ENCODE data around the gene MYG1. TPM values are rescaled to one million over a fixed set of nuclear protein-coding genes. Genes with fewer than 3 reads are reported as not detected.

The MYG1 gene
- total and polyA plus RNA-seq, 5 donors, result 28.9 to 44.3 (median 37.3) TPM

DNA sequence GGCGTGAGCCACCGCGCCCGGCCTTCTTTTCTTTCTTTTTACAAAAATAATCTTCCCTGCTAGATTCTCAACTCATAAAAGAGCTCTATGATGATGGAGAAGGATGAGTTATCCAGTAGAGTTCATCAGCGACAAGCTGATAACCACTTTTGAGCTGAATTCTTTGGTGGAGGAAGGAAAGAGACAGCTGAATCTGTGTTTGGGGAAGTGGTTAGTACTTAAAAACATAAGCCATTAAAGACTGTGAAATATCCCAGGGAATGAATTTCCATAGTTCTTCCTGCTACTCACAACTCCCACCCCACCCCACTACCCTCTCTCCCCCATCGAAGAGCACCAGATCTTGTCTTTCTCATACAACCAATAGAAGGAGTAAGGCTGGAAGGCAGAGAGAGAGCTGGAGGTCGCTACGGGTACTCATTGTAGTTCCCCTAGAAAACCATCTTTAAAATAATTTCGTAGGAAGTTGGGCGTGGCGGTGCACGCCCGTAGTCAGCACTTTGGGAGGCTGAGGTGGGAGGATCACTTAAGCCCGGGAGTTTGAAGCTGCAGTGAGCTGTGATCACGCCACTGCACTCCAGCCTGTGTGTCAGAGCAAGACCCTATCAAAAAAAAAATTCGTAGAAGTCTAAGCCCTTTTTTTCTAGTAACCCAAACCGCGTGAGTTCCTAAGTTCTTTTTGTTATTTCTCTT lies 32.0 kb upstream of the MYG1 start:
- H3K9me3 ChIP-seq (ENCODE audit: control insufficient read depth, low read length), result no peaks in the 10 kb centered on the region
- H3K4me3 ChIP-seq (ENCODE audit: low read length), result peak overlapping the region; percentile 49
- no peaks in the 10 kb centered on the region for H3K4me1 ChIP-seq (ENCODE audit: control insufficient read depth, insufficient read depth, low read length)
- H3K27ac ChIP-seq (ENCODE audit: low read length), result no peak overlapping the region
- H3K27me3 ChIP-seq (ENCODE audit: control insufficient read depth, insufficient read depth), result no peaks in the 10 kb centered on the region
- ATAC-seq (peak in 1 of 2 donors; percentile 64), DNase-seq (peak in 1 of 3 donors; percentile 64)
- intact Hi-C loops (cut with DNase I), result no loop called here
- 48% methylated on average over 18 of the region's 18 CpGs for WGBS

DNA sequence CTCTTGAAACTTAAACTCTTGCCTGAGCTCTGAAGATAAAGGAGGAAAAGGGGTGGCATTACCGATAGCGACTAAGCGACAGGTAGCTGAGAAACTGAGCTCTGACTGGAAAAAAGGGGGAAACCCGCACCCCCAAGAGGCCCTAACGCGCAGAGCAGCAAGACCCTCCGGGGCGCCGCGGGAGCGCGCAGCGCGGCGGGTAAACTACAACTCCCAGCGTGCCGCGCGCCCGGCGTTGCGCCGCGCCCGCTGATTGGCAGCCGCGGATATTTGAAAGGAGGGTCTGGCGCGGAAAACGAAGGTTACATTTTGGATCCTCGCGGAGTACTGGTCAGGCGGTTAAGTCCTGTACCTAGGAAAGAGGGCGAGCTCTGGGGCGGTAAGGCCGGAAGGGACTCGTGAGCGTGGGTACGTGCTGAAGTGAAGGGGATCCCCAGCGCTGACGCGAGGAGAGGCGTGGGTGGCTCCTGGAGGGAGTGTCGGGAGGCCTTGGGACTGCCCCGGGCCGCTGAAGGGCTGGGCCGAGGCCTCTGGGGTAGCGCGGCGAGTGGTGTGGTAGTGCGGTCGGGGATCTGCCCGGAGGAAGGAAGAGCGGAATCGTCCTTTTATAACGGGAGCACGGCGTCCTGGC lies 31.4 kb upstream of the MYG1 start, which contains the start of gene ESPL1:
Gene ESPL1, plus strand, starts transcription at position 301 of the 631 bp plus-strand sequence. CDS start 468 bp downstream, outside the sequence.
- Histone ChIP-seq H3K27ac (ENCODE audit: low read length) (no peak within 1 kb of the TSS), H3K9me3 (ENCODE audit: control insufficient read depth, low read length) (no peaks in the 10 kb centered on the region), H3K4me1 (ENCODE audit: control insufficient read depth, insufficient read depth, low read length) (no peaks in the 10 kb centered on the region), H3K4me3 (ENCODE audit: low read length) (peak within 1 kb of the TSS; percentile 49), H3K27me3 (ENCODE audit: control insufficient read depth, insufficient read depth) (no peaks in the 10 kb centered on the region)
- WGBS, result under 1% methylated on average over 58 of the region's 58 CpGs
- intact Hi-C loops (cut with DNase I), result no loop called here
- DNase-seq (peak; percentile 73 to 92 (median 90)), ATAC-seq (peak; percentile 95)

DNA sequence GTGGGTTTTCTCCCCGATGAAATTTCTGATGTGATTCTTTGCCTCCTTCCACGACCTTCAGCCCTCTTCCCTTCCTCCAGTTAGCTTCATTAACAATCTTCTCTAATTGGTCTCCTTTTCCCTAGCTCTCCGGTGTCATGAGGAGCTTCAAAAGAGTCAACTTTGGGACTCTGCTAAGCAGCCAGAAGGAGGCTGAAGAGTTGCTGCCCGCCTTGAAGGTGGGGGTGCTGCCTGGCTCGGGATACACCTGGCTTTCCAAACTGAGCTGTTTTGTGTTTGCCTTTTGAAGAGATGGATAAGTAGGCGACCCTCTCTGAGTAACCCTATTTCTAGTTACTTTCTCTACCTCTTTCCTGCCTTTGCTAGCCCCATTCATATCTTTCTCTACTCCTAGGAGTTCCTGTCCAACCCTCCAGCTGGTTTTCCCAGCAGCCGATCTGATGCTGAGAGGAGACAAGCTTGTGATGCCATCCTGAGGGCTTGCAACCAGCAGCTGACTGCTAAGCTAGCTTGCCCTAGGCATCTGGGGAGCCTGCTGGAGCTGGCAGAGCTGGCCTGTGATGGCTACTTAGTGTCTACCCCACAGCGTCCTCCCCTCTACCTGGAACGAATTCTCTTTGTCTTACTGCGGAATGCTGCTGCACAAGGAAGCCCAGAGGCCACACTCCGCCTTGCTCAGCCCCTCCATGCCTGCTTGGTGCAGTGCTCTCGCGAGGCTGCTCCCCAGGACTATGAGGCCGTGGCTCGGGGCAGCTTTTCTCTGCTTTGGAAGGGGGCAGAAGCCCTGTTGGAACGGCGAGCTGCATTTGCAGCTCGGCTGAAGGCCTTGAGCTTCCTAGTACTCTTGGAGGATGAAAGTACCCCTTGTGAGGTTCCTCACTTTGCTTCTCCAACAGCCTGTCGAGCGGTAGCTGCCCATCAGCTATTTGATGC lies 30.6 kb upstream of the MYG1 start:
- intact Hi-C loops (cut with DNase I), result no loop called here
- WGBS, result 59% methylated on average over 20 of the region's 20 CpGs
- Histone ChIP-seq H3K4me1 (ENCODE audit: control insufficient read depth, insufficient read depth, low read length) (no peaks in the 10 kb centered on the region), H3K27me3 (ENCODE audit: control insufficient read depth, insufficient read depth) (no peaks in the 10 kb centered on the region), H3K4me3 (ENCODE audit: low read length) (peak overlapping the region; percentile 49), H3K9me3 (ENCODE audit: control insufficient read depth, low read length) (no peaks in the 10 kb centered on the region), H3K27ac (ENCODE audit: low read length) (no peak overlapping the region)
- ATAC-seq (no peak), DNase-seq (no peak)

DNA sequence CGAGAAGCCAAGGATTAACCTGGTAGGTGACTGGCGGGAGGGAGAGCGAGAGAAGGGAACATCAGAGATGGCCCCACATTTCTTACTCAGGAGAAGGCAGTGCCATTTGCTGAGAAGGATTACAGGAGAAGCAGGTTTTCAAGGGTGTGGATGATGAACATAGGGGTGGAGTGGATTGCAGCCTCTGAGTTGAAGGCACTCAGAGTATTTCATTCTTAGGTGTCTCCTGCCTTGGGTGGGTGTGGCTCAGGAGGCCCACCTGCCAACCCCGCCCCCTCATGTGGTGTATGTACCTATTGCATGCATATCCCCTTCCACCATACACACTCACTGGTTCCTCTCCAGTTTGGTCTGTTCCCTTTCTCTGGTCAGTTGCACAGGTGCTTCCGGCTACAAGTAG lies 25.1 kb upstream of the MYG1 start:
- intact Hi-C loops (cut with DNase I), result no loop called here
- Histone ChIP-seq H3K4me1 (ENCODE audit: control insufficient read depth, insufficient read depth, low read length) (no peaks in the 10 kb centered on the region), H3K9me3 (ENCODE audit: control insufficient read depth, low read length) (no peaks in the 10 kb centered on the region), H3K4me3 (ENCODE audit: low read length) (no peak overlapping the region), H3K27me3 (ENCODE audit: control insufficient read depth, insufficient read depth) (no peaks in the 10 kb centered on the region), H3K27ac (ENCODE audit: low read length) (no peak overlapping the region)
- ATAC-seq (no peak), DNase-seq (no peak)
- 94% methylated on average over 5 of the region's 5 CpGs for WGBS

DNA sequence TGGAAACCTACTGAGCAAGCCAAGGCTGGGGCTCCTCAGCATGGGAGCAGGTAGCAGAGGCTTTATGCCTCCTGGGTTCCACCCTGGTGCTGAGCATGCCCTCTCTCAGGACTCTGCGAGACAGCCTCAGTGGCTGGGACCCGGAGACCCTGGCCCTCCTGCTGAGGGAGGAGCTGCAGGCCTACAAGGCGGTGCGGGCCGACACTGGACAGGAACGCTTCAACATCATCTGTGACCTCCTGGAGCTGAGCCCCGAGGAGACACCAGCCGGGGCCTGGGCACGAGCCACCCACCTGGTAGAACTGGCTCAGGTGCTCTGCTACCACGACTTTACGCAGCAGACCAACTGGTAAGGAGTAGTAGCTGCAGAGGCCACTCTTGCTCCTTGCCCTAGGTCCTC lies 23.0 kb upstream of the MYG1 start:
- intact Hi-C loops (cut with DNase I), result no loop called here
- H3K27ac ChIP-seq (ENCODE audit: low read length), result no peak overlapping the region
- no peak for ATAC-seq
- no peaks in the 10 kb centered on the region for H3K27me3 ChIP-seq (ENCODE audit: control insufficient read depth, insufficient read depth)
- H3K4me3 ChIP-seq (ENCODE audit: low read length), result no peak overlapping the region
- H3K9me3 ChIP-seq (ENCODE audit: control insufficient read depth, low read length), result no peaks in the 10 kb centered on the region
- WGBS, result 95% methylated on average over 11 of the region's 11 CpGs
- H3K4me1 ChIP-seq (ENCODE audit: control insufficient read depth, insufficient read depth, low read length), result no peaks in the 10 kb centered on the region
- DNase-seq, result no peak

DNA sequence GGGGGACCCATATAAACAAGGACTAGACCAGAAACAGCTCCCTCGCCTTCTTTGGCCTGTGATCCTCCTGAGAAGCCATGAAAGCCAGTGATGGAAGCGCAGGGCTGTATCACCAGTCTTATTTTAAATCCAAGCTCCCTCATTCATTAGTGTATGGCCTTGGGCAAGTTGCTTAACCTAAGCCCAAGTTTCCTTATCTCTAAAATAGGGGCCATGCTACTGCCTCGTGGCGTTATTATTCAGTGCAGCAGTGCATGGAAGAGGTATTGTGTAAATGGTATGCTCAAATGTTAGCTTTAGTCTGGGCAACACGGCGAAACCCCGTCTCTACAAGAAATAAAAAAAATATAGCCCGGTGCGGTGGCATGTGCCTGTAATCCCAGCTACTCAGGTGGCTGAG lies 21.5 kb upstream of the MYG1 start:
- DNase-seq (no peak), ATAC-seq (no peak)
- H3K4me3 ChIP-seq (ENCODE audit: low read length), result no peak overlapping the region
- no peak overlapping the region for H3K27ac ChIP-seq (ENCODE audit: low read length)
- WGBS, result 95% methylated on average over 9 of the region's 9 CpGs
- H3K27me3 ChIP-seq (ENCODE audit: control insufficient read depth, insufficient read depth), result no peaks in the 10 kb centered on the region
- no peaks in the 10 kb centered on the region for H3K9me3 ChIP-seq (ENCODE audit: control insufficient read depth, low read length)
- no peaks in the 10 kb centered on the region for H3K4me1 ChIP-seq (ENCODE audit: control insufficient read depth, insufficient read depth, low read length)
- intact Hi-C loops (cut with DNase I), result no loop called here

DNA sequence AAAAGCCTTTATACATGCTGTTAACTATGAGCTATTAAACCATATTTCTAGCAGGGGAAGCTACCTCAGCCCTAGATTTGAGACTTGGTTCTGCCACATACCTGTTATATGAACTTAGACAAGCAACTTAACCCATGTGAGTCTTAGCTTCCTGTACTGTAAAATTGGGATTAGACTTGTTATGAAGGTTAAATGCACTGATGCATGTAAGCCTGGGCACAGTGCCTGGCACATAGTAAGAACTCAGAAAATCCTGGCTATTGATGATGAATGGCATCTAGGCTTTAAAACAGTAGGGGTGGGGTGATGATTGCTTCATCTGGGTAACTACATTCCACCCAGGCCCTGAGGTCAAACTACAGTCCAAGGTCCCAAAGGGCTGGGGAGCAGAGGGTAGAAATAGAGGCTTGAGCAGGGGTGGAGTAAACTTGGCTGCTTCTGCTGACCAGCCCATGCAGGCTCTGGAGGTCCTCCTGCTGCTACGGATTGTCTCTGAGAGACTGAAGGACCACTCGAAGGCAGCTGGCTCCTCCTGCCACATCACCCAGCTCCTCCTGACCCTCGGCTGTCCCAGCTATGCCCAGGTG lies 20.1 kb upstream of the MYG1 start:
- Histone ChIP-seq H3K27me3 (ENCODE audit: control insufficient read depth, insufficient read depth) (no peaks in the 10 kb centered on the region), H3K4me3 (ENCODE audit: low read length) (no peak overlapping the region), H3K27ac (ENCODE audit: low read length) (no peak overlapping the region), H3K4me1 (ENCODE audit: control insufficient read depth, insufficient read depth, low read length) (no peaks in the 10 kb centered on the region), H3K9me3 (ENCODE audit: control insufficient read depth, low read length) (no peaks in the 10 kb centered on the region)
- WGBS, result 87% methylated on average over 3 of the region's 3 CpGs
- no peak for DNase-seq
- ATAC-seq, result no peak
- intact Hi-C loops (cut with DNase I), result no loop called here

DNA sequence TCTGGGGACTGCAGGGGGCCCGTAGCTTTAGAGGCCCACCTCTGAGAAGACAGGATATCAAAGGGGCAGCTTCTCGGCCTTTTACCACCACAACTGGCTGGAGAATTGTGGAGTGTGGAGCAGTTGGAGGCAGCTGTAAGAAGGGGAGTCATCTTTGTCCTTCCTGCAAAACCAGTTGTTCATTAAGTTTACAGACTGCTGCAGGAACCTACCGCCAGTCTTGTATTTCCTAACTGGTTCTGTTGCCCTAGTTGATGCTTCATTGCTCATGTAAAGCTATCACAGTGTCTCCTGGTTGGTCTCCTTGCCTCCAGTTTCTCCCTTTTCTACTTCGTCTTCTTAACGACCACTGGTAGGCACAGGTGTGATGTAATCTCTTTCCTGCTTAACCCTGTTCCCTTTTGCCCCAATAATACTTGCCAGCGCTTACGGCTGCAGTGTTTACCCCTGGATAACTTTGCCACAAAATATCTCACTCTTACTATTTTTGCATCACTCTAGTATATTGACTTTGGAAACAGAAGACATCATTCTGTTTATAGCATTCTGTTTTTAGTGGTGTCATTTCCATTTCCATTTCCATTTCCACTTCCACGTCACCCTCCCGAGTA lies 19.5 kb upstream of the MYG1 start:
- no peak for DNase-seq
- Histone ChIP-seq H3K27ac (ENCODE audit: low read length) (no peak overlapping the region), H3K9me3 (ENCODE audit: control insufficient read depth, low read length) (no peaks in the 10 kb centered on the region), H3K27me3 (ENCODE audit: control insufficient read depth, insufficient read depth) (no peaks in the 10 kb centered on the region), H3K4me1 (ENCODE audit: control insufficient read depth, insufficient read depth, low read length) (no peaks in the 10 kb centered on the region), H3K4me3 (ENCODE audit: low read length) (no peak overlapping the region)
- ATAC-seq, result no peak
- intact Hi-C loops (cut with DNase I), result loop anchor here in 1 of 4 donors (5.0 kb wide), 1 partner anchor 118 kb away; no protein-coding TSS in a partner anchor
- 91% methylated on average over 9 of the region's 9 CpGs for WGBS

DNA sequence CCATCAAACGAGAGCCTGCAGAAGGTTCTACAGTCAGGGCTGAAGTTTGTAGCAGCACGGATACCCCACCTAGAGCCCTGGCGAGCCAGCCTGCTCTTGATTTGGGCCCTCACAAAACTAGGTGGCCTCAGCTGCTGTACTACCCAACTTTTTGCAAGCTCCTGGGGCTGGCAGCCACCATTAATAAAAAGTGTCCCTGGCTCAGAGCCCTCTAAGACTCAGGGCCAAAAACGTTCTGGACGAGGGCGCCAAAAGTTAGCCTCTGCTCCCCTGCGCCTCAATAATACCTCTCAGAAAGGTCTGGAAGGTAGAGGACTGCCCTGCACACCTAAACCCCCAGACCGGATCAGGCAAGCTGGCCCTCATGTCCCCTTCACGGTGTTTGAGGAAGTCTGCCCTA lies 13.0 kb upstream of the MYG1 start:
- no peak for ATAC-seq
- H3K27me3 ChIP-seq (ENCODE audit: control insufficient read depth, insufficient read depth), result no peaks in the 10 kb centered on the region
- intact Hi-C loops (cut with DNase I), result loop anchor here in 3 of 4 donors (2.0 to 5.0 kb wide), 2 partner anchors 74 kb away; no protein-coding TSS in a partner anchor
- no peaks in the 10 kb centered on the region for H3K9me3 ChIP-seq (ENCODE audit: control insufficient read depth, low read length)
- H3K4me1 ChIP-seq (ENCODE audit: control insufficient read depth, insufficient read depth, low read length), result no peaks in the 10 kb centered on the region
- no peak overlapping the region for H3K27ac ChIP-seq (ENCODE audit: low read length)
- DNase-seq, result no peak
- H3K4me3 ChIP-seq (ENCODE audit: low read length), result no peak overlapping the region
- 77% methylated on average over 9 of the region's 9 CpGs for WGBS

DNA sequence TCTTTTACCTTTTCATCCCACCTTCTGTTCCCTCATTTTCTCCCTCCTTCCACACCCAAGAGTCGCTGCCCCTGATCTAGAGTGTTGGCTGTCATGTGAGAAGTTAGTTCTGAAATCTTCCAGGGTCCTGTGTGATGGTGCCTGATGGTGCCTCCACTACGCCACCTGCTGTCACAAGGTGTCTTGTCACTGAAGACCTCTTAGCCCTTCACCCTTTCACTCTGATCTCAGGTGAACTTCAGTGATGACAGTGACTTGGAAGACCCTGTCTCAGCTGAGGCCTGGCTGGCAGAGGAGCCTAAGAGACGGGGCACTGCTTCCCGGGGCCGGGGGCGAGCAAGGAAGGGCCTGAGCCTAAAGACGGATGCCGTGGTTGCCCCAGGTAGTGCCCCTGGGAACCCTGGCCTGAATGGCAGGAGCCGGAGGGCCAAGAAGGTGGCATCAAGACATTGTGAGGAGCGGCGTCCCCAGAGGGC lies 11.7 kb upstream of the MYG1 start:
- ATAC-seq, result peak; percentile 75 to 77

More for the DNA sequence above, 11.7 kb upstream of the MYG1 start:
- intact Hi-C loops (cut with DNase I), result loop anchor here (2.0 to 5.0 kb wide), 2 partner anchors 75 kb away; no protein-coding TSS in a partner anchor
- WGBS, result 78% methylated on average over 11 of the region's 11 CpGs
- Histone ChIP-seq H3K9me3 (ENCODE audit: control insufficient read depth, low read length) (no peaks in the 10 kb centered on the region), H3K4me1 (ENCODE audit: control insufficient read depth, insufficient read depth, low read length) (no peaks in the 10 kb centered on the region), H3K4me3 (ENCODE audit: low read length) (no peak overlapping the region), H3K27me3 (ENCODE audit: control insufficient read depth, insufficient read depth) (no peaks in the 10 kb centered on the region), H3K27ac (ENCODE audit: low read length) (no peak overlapping the region)
- peak; percentile 76 to 89 (median 89) for DNase-seq

Measured in right cardiac atrium (tissue), 5 donors.